Activated CD8-positive, alpha-beta memory T cell treated with anti-CD3 and anti-CD28 coated beads for 36 hours (primary cell): ENCODE results near the gene COL10A1. TPM values are rescaled to one million over a fixed set of nuclear protein-coding genes. Genes with fewer than 3 reads are reported as not detected.
"Not testable (repeated sequence)": the region's sequence is repeated elsewhere in the genome, so short reads cannot be mapped to it uniquely, and the experiment has no call there.

Experiments used
- CTCF ChIA-PET: fragments of 350-600 bp; sonication (Branson Sonifier 250); formaldehyde crosslinking; loops from one replicate; lab custom pipeline; 2021; ENCODE audit warnings: antibody characterized with exemption; lab: Charles Lee
- POLR2A ChIA-PET: fragments of 350-600 bp; sonication (Branson Sonifier 250); formaldehyde crosslinking; loops from one replicate; lab custom pipeline; 2021; ENCODE audit warnings: antibody characterized with exemption; lab: Charles Lee
- total RNA-seq, 2 experiments: library from RNA; stranded (reverse); gene quantifications; one replicate each; pipeline ENCODE4 v1.2.3, GENCODE V29; 2021

Gene COL10A1
- total RNA-seq, 2 experiments from 2014 or later = not detected

DNA sequence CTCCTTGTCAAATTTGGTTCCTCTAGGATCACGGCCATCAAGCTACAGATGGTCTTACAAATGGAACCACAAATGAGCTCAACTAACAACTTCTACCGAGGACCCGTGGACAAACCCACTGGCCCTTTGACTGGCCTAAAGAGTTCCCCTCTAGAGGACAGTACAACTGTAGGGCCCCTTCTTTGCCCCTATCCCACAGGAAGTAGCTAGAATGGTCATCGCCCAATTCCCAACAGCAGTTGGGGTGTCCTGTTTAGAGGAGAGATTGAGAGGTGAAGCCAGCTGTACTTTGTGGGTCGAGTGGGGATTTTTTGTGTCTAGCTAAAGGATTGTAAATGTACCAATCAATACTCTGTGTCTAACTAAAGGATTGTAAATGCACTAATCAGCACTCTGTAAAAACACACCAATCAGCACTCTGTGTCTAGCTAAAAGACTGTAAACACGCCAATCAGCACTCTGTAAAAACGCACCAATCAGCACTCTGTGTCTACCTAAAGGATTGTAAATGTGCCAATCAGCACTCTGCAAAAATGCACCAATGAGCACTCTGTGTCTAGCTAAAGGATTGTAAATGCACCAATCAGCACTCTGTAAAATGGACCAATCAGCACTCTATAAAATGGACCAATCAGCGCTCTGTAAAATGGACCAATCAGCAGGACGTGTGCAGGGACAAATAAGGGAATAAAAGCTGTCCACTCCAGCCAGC lies 29.7 kb downstream of the COL10A1 start:
- POLR2A ChIA-PET = not testable (repeated sequence)
- CTCF ChIA-PET = interaction anchor here (1.0 to 1.4 kb wide), 3 partner anchors 8 to 70 kb away, joined by 3 read pairs; no protein-coding TSS in a partner anchor

DNA sequence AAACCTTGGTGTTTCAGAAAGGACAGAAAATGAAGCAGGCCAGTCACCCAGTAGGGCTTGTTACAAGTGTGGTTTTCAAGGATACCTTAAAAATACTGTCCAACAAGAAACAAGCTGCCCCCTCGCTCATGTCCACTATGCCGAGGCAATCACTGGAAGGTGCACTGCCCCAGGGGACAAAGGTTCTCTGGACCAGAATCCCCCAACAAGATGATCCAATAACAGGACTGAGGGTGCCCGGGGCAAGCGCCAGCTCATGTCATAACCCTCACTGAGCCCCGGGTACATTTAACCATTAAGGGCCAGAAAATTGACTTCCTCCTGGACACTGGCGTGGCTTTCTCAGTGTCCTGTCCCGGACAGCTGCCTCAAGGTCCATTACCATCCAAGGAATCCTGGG lies 31.9 kb downstream of the COL10A1 start:
- ChIA-PET CTCF (no interaction called here), POLR2A (no interaction called here)

GRCh38 chr6:116090251-116090650 lies 35.7 kb downstream of the COL10A1 start:
- POLR2A ChIA-PET = no interaction called here
- CTCF ChIA-PET = no interaction called here

DNA sequence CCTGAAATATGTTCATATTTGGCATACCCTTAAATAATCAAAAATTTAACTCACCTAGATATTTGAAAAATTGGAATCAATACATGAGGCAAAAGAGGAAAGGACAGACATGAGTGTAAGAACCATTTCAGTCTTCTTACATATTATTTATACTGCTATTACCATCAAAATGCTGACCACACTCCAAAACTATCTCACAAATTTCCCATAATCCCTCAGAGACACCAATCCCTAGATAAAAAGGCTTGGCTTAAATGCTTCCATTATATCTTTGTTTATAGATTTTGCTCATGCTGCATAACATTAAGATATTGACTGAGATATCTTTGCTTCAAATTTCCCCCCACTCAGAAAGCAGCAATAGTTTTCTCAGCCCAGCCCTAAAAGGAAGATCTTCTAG lies 37.0 kb downstream of the COL10A1 start:
- CTCF ChIA-PET = no interaction called here
- POLR2A ChIA-PET = no interaction called here

GRCh38 chr6:116087437-116088027 lies 38.4 kb downstream of the COL10A1 start:
- ChIA-PET CTCF (interaction anchor here (1.1 kb wide), 1 partner anchor 9 kb away, joined by 3 read pairs; no protein-coding TSS in a partner anchor), POLR2A (no interaction called here)

- ChIA-PET POLR2A (no interaction called here), CTCF (no interaction called here)
These were observed 41.6 kb downstream of the COL10A1 start for GRCh38 chr6:116084284-116084683.

- ChIA-PET CTCF (interaction anchor here (1.1 kb wide), 1 partner anchor 72 kb away, joined by 3 read pairs; no protein-coding TSS in a partner anchor), POLR2A (no interaction called here)
These were observed 42.9 kb downstream of the COL10A1 start for GRCh38 chr6:116083052-116083451.

DNA sequence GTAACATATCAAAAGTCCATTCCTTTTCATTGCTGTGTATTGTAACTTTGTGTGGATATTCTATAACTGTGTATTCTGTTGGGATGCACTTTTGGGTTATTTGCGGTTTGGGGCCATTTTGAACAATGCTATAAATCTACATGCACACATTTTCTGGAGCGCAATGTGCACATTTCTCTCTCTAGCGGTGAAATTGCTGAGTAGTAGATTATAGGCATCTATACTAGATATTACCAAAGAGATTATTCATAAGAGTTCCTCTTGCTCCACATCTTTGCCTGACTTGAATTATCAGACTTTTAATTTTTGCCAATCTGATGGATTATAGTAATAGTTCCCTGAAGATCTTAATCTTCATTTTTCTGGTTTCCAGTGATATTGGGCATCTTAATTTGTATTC lies 47.0 kb downstream of the COL10A1 start:
- ChIA-PET CTCF (no interaction called here), POLR2A (no interaction called here)

GRCh38 chr6:116078522-116078921 lies 47.4 kb downstream of the COL10A1 start:
- CTCF ChIA-PET = no interaction called here
- POLR2A ChIA-PET = no interaction called here

DNA sequence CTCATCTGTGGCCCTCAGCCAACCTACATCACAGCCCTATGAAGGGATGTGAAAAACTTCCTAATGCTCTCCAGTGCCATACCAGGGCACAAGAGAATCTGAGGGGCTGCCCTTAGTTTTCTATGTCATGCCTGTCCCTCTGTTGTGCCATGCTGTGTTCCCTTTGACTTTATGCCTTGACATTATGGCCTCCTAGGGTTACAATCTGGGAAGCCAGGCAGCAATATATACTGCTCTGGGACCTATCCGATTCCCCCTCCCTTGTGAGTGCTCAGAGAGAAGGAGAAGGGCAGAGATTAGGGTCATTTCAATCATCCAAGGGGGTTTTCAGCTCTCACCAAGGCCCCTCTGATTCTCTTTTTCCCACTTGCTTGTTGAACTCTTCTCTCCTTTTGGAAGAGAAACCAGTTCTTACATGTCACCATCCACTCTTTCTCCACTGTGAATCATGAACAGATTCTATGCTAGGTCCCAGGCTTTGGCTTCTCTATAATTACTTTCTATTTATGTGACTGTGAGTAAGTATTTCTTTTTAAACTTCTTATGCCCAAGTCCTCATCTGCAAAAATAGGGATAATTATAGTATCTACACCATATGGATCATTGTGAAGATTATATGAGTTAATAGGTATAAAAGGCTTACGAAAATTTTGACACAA lies 51.1 kb downstream of the COL10A1 start:
- ChIA-PET CTCF (no interaction called here), POLR2A (no interaction called here)

DNA sequence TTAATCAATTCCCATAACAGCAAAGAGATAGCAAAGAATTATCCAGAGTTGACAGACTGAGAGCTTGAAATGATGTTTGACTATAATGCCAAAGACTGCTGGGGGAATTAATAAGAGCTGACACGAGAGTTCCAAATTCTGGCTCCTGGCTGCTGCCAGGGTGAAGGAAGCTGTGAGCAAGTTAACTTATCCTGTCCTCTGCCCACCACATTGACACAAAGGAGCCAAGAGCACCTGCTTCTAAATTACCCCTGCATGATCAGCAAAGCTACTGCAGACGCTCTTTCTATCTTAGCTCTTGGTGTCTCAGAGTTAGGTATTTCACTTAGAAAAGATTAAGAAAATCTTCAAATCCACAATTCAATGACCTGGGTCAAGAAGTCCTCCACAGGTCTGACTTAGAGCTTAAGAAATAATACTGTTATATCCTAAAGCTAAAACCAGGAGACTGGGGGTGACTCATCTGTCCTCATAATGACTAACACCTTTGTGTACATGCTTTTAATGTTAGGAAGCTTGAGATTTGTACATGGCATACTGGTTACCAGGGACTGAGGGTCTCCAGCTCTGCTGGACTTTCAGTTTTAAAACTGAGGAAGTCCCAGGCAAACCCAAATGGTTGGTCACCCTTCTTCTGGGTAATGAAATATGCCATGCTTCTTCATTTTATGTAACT lies 52.0 kb downstream of the COL10A1 start:
- ChIA-PET CTCF (no interaction called here), POLR2A (no interaction called here)

GRCh38 chr6:116072368-116072767 lies 53.6 kb downstream of the COL10A1 start:
- CTCF ChIA-PET = no interaction called here
- POLR2A ChIA-PET = no interaction called here

- ChIA-PET POLR2A (no interaction called here), CTCF (no interaction called here)
These were observed 55.1 kb downstream of the COL10A1 start for GRCh38 chr6:116070616-116071389.

- CTCF ChIA-PET = no interaction called here
- POLR2A ChIA-PET = no interaction called here
These were observed 55.8 kb downstream of the COL10A1 start for GRCh38 chr6:116070101-116070500.

Other genes starting within 250 kb of the COL10A1 start
- gene FRK, start 65.2 kb downstream of the COL10A1 start, total RNA-seq = under 1 TPM; 0.04 to 0.06 TPM
- gene NT5DC1, start 25.3 kb downstream of the COL10A1 start, total RNA-seq = 10 to 100 TPM; 43.1 to 44.7 TPM
- gene TSPYL4, start 127.9 kb upstream of the COL10A1 start, total RNA-seq = 10 to 100 TPM; 17.2 to 18.2 TPM
- 10 to 100 TPM; 47.7 to 48.5 TPM for gene TSPYL1, start 153.8 kb upstream of the COL10A1 start, total RNA-seq
- 1 to 10 TPM; 6.7 to 7.8 TPM for gene DSE, start 244.8 kb upstream of the COL10A1 start, total RNA-seq